NCI-H446 (cell line): ENCODE measurements around the gene OGA.

Experiments
- DNase-seq, 2 experiments: peaks; one replicate each; lab custom pipeline; 2025; lab: John Stamatoyannopoulos, UW

The OGA gene

GRCh38 chr10:101758858-101759257 is 59.4 kb downstream of the OGA start:
- no peak for DNase-seq

- DNase-seq, result no peak
Observed at GRCh38 chr10:101752241-101752640, 66.0 kb downstream of the OGA start.

GRCh38 chr10:101749047-101750016 is 68.9 kb downstream of the OGA start:
- DNase-seq, result no peak

- no peak for DNase-seq
Observed at GRCh38 chr10:101748496-101748895, 69.7 kb downstream of the OGA start.

GRCh38 chr10:101745074-101745696 is 73.1 kb downstream of the OGA start:
- no peak for DNase-seq

GRCh38 chr10:101744267-101744666 is 74.0 kb downstream of the OGA start:
- DNase-seq, result no peak

GRCh38 chr10:101741938-101742337 is 76.3 kb downstream of the OGA start:
- no peak for DNase-seq

GRCh38 chr10:101736666-101737065 is 81.6 kb downstream of the OGA start:
- no peak for DNase-seq
